ENCODE results near the gene PDCD2. TPM values are rescaled to one million over a fixed set of nuclear protein-coding genes. Genes with fewer than 3 reads are reported as not detected.
"Not testable (repeated sequence)": the region's sequence is repeated elsewhere in the genome, so short reads cannot be mapped to it uniquely, and the experiment has no call there.

PDCD2 gene
- total and polyA plus RNA-seq, 5 experiments from 2014 or later, result 87.0 to 133 (median 117) TPM

DNA sequence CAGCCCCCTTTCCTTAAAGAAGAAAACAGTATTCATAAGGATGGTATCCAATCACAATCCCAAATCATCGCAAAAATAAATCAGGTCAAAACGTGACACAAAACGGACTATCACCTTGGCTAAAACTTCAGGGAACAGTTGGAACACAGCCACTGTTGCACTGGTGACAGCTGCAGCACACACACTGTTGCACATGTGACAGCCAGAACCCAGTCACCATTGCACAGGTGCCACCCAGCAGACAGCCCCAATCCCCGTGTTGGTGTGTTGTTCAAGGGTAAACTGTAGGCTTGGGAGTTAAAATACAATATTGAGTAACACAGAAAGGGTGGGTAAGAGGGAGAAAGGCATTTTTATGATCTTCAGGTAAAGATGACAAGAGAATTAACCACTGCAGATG is 47.1 kb downstream of the PDCD2 start:
- peaks cover 14 to 25% (median 17%) of the 10 kb centered on the region in 4 donors for H3K4me1 Mint-ChIP-seq
- ATAC-seq (no peak), DNase-seq (no peak)
- peaks cover 5 to 95% (median 11%) of the 10 kb centered on the region in 3 donors for H3K36me3 Mint-ChIP-seq
- peak overlapping the region in 5 of 10 donors; percentile 24 to 73 (median 71) for H3K27ac Mint-ChIP-seq
- H3K4me3 Mint-ChIP-seq, result no peak overlapping the region
- POLR2A ChIA-PET, result interaction anchor here (1.9 kb wide), 1 partner anchor 16 kb away, joined by 4 read pairs; the partner anchor contains the start of gene PSMB1
- no peaks in the 10 kb centered on the region for H3K27me3 Mint-ChIP-seq
- H3K9me3 Mint-ChIP-seq, result no peaks in the 10 kb centered on the region

DNA sequence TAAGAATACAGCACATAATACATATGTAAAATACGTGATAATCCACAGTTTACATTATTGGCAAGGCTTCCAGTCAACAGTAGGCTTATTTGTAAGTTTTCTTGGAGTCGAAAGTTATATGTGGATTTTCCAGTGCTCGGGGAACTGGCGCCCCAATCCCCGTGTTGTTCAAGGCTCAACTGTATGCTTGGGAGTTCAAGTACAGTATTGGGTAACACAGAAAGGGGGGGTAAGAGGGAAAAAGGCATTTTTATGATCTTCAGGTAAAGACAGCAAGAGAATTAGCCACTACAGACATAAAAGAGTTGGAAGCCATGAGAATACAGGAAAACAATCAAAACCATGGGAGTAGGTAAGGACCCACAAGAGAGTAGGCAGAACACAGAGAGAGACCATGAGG is 47.8 kb downstream of the PDCD2 start:
- Mint-ChIP-seq H3K27me3 (no peaks in the 10 kb centered on the region), H3K9me3 (no peaks in the 10 kb centered on the region), H3K36me3 (peaks cover 5 to 90% (median 11%) of the 10 kb centered on the region in 3 donors), H3K4me1 (peaks cover 13 to 21% (median 17%) of the 10 kb centered on the region in 4 donors), H3K27ac (no peak overlapping the region), H3K4me3 (no peak overlapping the region)
- POLR2A ChIA-PET, result interaction anchor here (1.9 kb wide), 1 partner anchor 16 kb away, joined by 4 read pairs; the partner anchor contains the start of gene PSMB1
- ATAC-seq (no peak), DNase-seq (no peak)

GRCh38 chr6:170535004-170535403 is 49.4 kb downstream of the PDCD2 start:
- Mint-ChIP-seq H3K4me1 (peaks cover 4 to 6% (median 5%) of the 10 kb centered on the region in 4 donors), H3K27me3 (no peaks in the 10 kb centered on the region), H3K36me3 (peaks cover 5 to 74% (median 11%) of the 10 kb centered on the region in 3 donors), H3K4me3 (no peak overlapping the region), H3K27ac (peak overlapping the region in 3 of 10 donors; percentile 17 to 60 (median 20)), H3K9me3 (no peaks in the 10 kb centered on the region)
- DNase-seq, result no peak
- ATAC-seq, result no peak
- POLR2A ChIA-PET, result interaction anchor here (0.7 kb wide), 1 partner anchor 49 kb away, joined by 3 read pairs; the partner anchor contains the start of gene PDCD2

GRCh38 chr6:170533792-170534191 is 50.6 kb downstream of the PDCD2 start:
- H3K27ac Mint-ChIP-seq, result peak overlapping the region in 1 of 10 donors; percentile 25
- peaks cover 0 to 7% (median 4%) of the 10 kb centered on the region in 4 donors for H3K4me1 Mint-ChIP-seq
- POLR2A ChIA-PET, result no interaction called here

GRCh38 chr6:170532867-170533488 is 51.5 kb downstream of the PDCD2 start:
- Mint-ChIP-seq H3K9me3 (no peaks in the 10 kb centered on the region), H3K36me3 (peaks cover 5 to 54% (median 11%) of the 10 kb centered on the region in 3 donors), H3K4me1 (peaks cover 0 to 7% (median 4%) of the 10 kb centered on the region in 4 donors), H3K27me3 (no peaks in the 10 kb centered on the region), H3K27ac (peak overlapping the region in 3 of 10 donors; percentile 1 to 41 (median 40)), H3K4me3 (no peak overlapping the region)
- DNase-seq (no peak), ATAC-seq (no peak)
- POLR2A ChIA-PET, result no interaction called here

More at GRCh38 chr6:170533792-170534191, 50.6 kb downstream of the PDCD2 start:
- Mint-ChIP-seq H3K36me3 (peaks cover 5 to 62% (median 11%) of the 10 kb centered on the region in 3 donors), H3K9me3 (no peaks in the 10 kb centered on the region), H3K4me3 (no peak overlapping the region), H3K27me3 (no peaks in the 10 kb centered on the region)
- ATAC-seq, result no peak
- no peak for DNase-seq

GRCh38 chr6:170529839-170530469 is 54.5 kb downstream of the PDCD2 start:
- Mint-ChIP-seq H3K27me3 (no peaks in the 10 kb centered on the region), H3K36me3 (peaks cover 0 to 25% (median 2%) of the 10 kb centered on the region in 3 donors), H3K27ac (peak overlapping the region in 3 of 10 donors; percentile 22 to 77 (median 47)), H3K9me3 (no peaks in the 10 kb centered on the region), H3K4me3 (no peak overlapping the region), H3K4me1 (peaks cover 0 to 4% (median 2%) of the 10 kb centered on the region in 4 donors)
- DNase-seq (peak; percentile 36 to 80 (median 56)), ATAC-seq (peak; percentile 54 to 76)
- POLR2A ChIA-PET, result interaction anchor here (0.6 kb wide), 1 partner anchor 11 kb away, joined by 4 read pairs; no protein-coding TSS in a partner anchor

GRCh38 chr6:170527995-170528394 is 56.4 kb downstream of the PDCD2 start:
- H3K36me3 Mint-ChIP-seq, DNase-seq, H3K4me3 Mint-ChIP-seq, H3K9me3 Mint-ChIP-seq, H3K4me1 Mint-ChIP-seq, POLR2A ChIA-PET, H3K27me3 Mint-ChIP-seq, H3K27ac Mint-ChIP-seq, ATAC-seq: not testable (repeated sequence)

DNA sequence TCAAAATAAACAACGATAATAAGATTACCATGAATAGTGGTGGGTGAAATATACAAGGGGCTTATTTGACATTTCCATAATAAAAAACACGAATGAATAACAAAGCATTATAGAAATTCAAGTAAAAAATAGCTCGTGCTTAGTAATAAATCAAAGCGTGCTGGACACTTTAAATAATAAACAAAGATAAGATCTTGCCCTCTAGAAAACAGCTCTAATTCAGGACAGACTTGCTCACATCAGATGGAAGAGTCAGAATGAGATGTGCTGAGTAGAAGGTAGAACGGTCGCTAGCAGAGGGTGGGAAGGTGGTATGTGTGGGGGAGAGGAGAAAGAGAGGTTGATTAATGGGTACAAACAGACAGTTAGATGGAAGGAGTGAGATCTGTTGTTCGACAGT is 58.6 kb downstream of the PDCD2 start:
- DNase-seq, result no peak
- peaks cover 0 to 9% (median 4%) of the 10 kb centered on the region in 4 donors for H3K4me1 Mint-ChIP-seq
- H3K27me3 Mint-ChIP-seq, result peaks cover 0 to 5% (median 0%) of the 10 kb centered on the region in 5 donors
- ATAC-seq, result no peak
- POLR2A ChIA-PET, result interaction anchor here (0.6 kb wide), 1 partner anchor 15 kb away, joined by 5 read pairs; no protein-coding TSS in a partner anchor
- no peaks in the 10 kb centered on the region for H3K9me3 Mint-ChIP-seq
- no peak overlapping the region for H3K4me3 Mint-ChIP-seq
- H3K27ac Mint-ChIP-seq, result no peak overlapping the region
- H3K36me3 Mint-ChIP-seq, result no peaks in the 10 kb centered on the region

Other genes starting within 250 kb of the PDCD2 start
- gene PSMB1, start 31.3 kb downstream of the PDCD2 start, total RNA-seq, result 100 to 1,000 TPM in 1 of 2 experiments, 10 to 100 TPM in 1; 98.7 to 106 TPM
- 100 to 1,000 TPM; 449 to 578 (median 506) TPM for gene PSMB1, start 31.3 kb downstream of the PDCD2 start, polyA plus RNA-seq
- 10 to 100 TPM; 32.7 to 34.5 TPM for gene TBP, start 30.3 kb downstream of the PDCD2 start, total RNA-seq
- gene TBP, start 30.3 kb downstream of the PDCD2 start, polyA plus RNA-seq, result 10 to 100 TPM; 13.8 to 25.6 (median 17.1) TPM